HepG2 (cell line): Measurements from ENCODE around the gene ZDHHC7. TPM values are rescaled to one million over a fixed set of nuclear protein-coding genes. Genes with fewer than 3 reads are reported as not detected.
A peak's percentile ranks its signal among the peaks of the same experiment; 100 is the strongest.

Experiments
- ARID5B ChIP-seq: IDR thresholded peaks from 2 replicates; pipeline ENCODE4 v1.4.0; 2020; ENCODE audit warnings: mild to moderate bottlenecking, missing genetic modification reagents
- E2F5 ChIP-seq: sonication (generic); formaldehyde crosslinking; conservative IDR thresholded peaks from 2 replicates; pipeline ENCODE4 v1.4.0; 2020; ENCODE audit warnings: missing genetic modification reagents
- GABPA ChIP-seq, 2 experiments: IDR thresholded peaks; 2 replicates each; pipeline ENCODE4 v1.6.1; 2011 to 2016; ENCODE audit warnings: low read depth in 2 of 2, low read length in 1 of 2, missing biosample characterization in 1 of 2, missing genetic modification characterization in 1 of 2
- TEAD3 ChIP-seq: optimal IDR thresholded peaks from 2 replicates; pipeline ENCODE3; 2016; ENCODE audit warnings: borderline replicate concordance
- ZNF264 ChIP-seq: sonication (generic); formaldehyde crosslinking; IDR thresholded peaks from 2 replicates; pipeline ENCODE4 v1.4.0; 2020; ENCODE audit warnings: missing genetic modification reagents
- ZNF318 ChIP-seq: sonication (generic); formaldehyde crosslinking; IDR thresholded peaks from 2 replicates; pipeline ENCODE4 v1.4.0; 2020; ENCODE audit warnings: mild to moderate bottlenecking, missing genetic modification reagents
- ZNF431 ChIP-seq: sonication (generic); formaldehyde crosslinking; IDR thresholded peaks from 2 replicates; pipeline ENCODE4 v1.9.0; 2022; ENCODE audit warnings: missing genetic modification reagents, low read depth, mild to moderate bottlenecking, borderline replicate concordance
- ZNF550 ChIP-seq: sonication (generic); formaldehyde crosslinking; IDR thresholded peaks from 2 replicates; pipeline ENCODE4 v1.4.0; 2020; ENCODE audit warnings: mild to moderate bottlenecking, missing genetic modification reagents, borderline replicate concordance
- ZNF557 ChIP-seq: sonication (generic); formaldehyde crosslinking; IDR thresholded peaks from 2 replicates; pipeline ENCODE4 v1.4.0; 2020; ENCODE audit warnings: missing genetic modification reagents
- ZNF775 ChIP-seq: sonication (generic); formaldehyde crosslinking; IDR thresholded peaks from 2 replicates; pipeline ENCODE4 v1.4.0; 2020; ENCODE audit warnings: missing genetic modification reagents, mild to moderate bottlenecking, moderate library complexity, borderline replicate concordance
- polyA plus RNA-seq, 8 experiments: library from polyadenylated mRNA; depleted of rRNA in 3 of 8; stranded (reverse) in 7 of 8; unstranded in 1 of 8; fragments of >200 nt; fragmentation: Illumina TruSeq in 4 of 8; extraction: Trizol in 4 of 8; gene quantifications; 2 replicates each; pipeline versions ENCODE4 v1.2.1 to v1.2.3, GENCODE V29; 2011 to 2016; ENCODE audit warnings: low read depth in 4 of 8, missing spikeins in 1 of 8, mixed read lengths in 1 of 8; ENCODE audit not compliant: insufficient read depth in 1 of 8
- total RNA-seq, 5 experiments: library from RNA; depleted of rRNA; stranded (reverse); fragments of >200 nt; fragmentation: Illumina TruSeq; extraction: Trizol; gene quantifications; 2 replicates each; pipeline ENCODE4 v1.2.3, GENCODE V29; 2016; ENCODE audit warnings: low read depth in 1 of 5
- TF ChIP-seq, protein P1 (sequence below): sonication (generic); formaldehyde crosslinking; IDR thresholded peaks from 2 replicates; pipeline ENCODE4 v1.4.0; 2020; ENCODE audit warnings: missing genetic modification reagents

ZDHHC7 gene
- total and polyA plus RNA-seq, 2 of the 13 experiments (the other 11 are each of a cell fraction or from before 2014, with no cell fraction given), result 46.8 to 67.6 TPM

GRCh38 chr16:84924331-84925091 is 86.8 kb downstream of the ZDHHC7 start (continued):
- TF ChIP-seq, protein P1, sequence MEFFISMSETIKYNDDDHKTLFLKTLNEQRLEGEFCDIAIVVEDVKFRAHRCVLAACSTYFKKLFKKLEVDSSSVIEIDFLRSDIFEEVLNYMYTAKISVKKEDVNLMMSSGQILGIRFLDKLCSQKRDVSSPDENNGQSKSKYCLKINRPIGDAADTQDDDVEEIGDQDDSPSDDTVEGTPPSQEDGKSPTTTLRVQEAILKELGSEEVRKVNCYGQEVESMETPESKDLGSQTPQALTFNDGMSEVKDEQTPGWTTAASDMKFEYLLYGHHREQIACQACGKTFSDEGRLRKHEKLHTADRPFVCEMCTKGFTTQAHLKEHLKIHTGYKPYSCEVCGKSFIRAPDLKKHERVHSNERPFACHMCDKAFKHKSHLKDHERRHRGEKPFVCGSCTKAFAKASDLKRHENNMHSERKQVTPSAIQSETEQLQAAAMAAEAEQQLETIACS (CRISPR knock-in tag), result no peak
- TF ChIP-seq GABPA (IDR thresholded peaks at IDR 0.05; ENCODE audit: low read depth, low read length) (no peak), GABPA (CRISPR knock-in tag; IDR thresholded peaks at IDR 0.05; ENCODE audit: low read depth) (no peak), ZNF550 (CRISPR knock-in tag) (no peak), ZNF775 (CRISPR knock-in tag) (no peak), ZNF557 (CRISPR knock-in tag) (no peak), E2F5 (CRISPR knock-in tag) (peak; percentile 43; the same call in 1 of the 2 replicates), TEAD3 (CRISPR knock-in tag) (peak; percentile 55), ARID5B (peak; percentile 15; the same call in 1 of the 2 replicates), ZNF431 (CRISPR knock-in tag) (0 out of 2 replicates have a peak, but pooled peaks have one; percentile 45), ZNF264 (CRISPR knock-in tag) (no peak), ZNF318 (CRISPR knock-in tag) (0 out of 2 replicates have a peak, but pooled peaks have one; percentile 14)
